Loucy (cell line): ENCODE measurements around the gene TGM2.

Experiments used
- H2AFZ ChIP-seq: fragments of 200-600 bp; sonication (generic); 2 replicates; pipeline ENCODE4 v1.6.0; 2016; ENCODE audit warnings: antibody characterized with exemption, mild to moderate bottlenecking, low read length, moderate library complexity
- H3F3A ChIP-seq: fragments of 200-600 bp; 2 replicates; pipeline ENCODE4 v1.6.0; 2016; ENCODE audit warnings: antibody characterized with exemption, low read depth, mild to moderate bottlenecking
- H3K27me3 ChIP-seq: fragments of 200-600 bp; sonication (generic); 2 replicates; pipeline ENCODE4 v1.6.1; 2014; ENCODE audit warnings: low read length, mild to moderate bottlenecking; ENCODE audit not compliant: insufficient read depth, poor library complexity, severe bottlenecking
- H3K36me3 ChIP-seq: fragments of 200-600 bp; sonication (generic); 2 replicates; pipeline ENCODE4 v1.6.1; 2016; ENCODE audit warnings: low read length; ENCODE audit not compliant: insufficient read depth
- H3K4me1 ChIP-seq: fragments of 200-600 bp; sonication (generic); 2 replicates; pipeline ENCODE4 v1.5.1; 2014; ENCODE audit warnings: low read length, mild to moderate bottlenecking; ENCODE audit not compliant: insufficient read depth, poor library complexity, severe bottlenecking
- H3K4me2 ChIP-seq: fragments of 200-600 bp; sonication (generic); 2 replicates; pipeline ENCODE4 v1.6.0; 2014; ENCODE audit warnings: antibody characterized with exemption, low read length, low read depth, mild to moderate bottlenecking; ENCODE audit not compliant: poor library complexity, severe bottlenecking
- H3K4me3 ChIP-seq: fragments of 200-600 bp; sonication (generic); 2 replicates; pipeline ENCODE4 v1.5.1; 2014; ENCODE audit warnings: low read length, mild to moderate bottlenecking, mixed read lengths; ENCODE audit not compliant: poor library complexity, severe bottlenecking
- H3K79me2 ChIP-seq: fragments of 200-600 bp; sonication (generic); 2 replicates; pipeline ENCODE4 v1.6.1; 2014; ENCODE audit warnings: low read length; ENCODE audit not compliant: insufficient read depth
- H3K9ac ChIP-seq: fragments of 200-600 bp; sonication (generic); 2 replicates; pipeline ENCODE4 v1.6.0; 2014; ENCODE audit warnings: mild to moderate bottlenecking, low read depth, low read length, moderate library complexity; ENCODE audit not compliant: poor library complexity, severe bottlenecking
- H3K9me2 ChIP-seq: fragments of 200-600 bp; sonication (generic); replicated peaks from 2 replicates; pipeline ENCODE4 v1.6.1; 2016; ENCODE audit warnings: low read depth, low read length, mixed read lengths
- H3K9me3 ChIP-seq: fragments of 200-600 bp; sonication (generic); 2 replicates; pipeline ENCODE4 v1.6.1; 2014; ENCODE audit warnings: mild to moderate bottlenecking, antibody characterized with exemption, low read length, low read depth; ENCODE audit not compliant: insufficient read depth
- H4K20me1 ChIP-seq: fragments of 200-600 bp; sonication (generic); 2 replicates; pipeline ENCODE4 v1.6.0; 2014; ENCODE audit warnings: antibody characterized with exemption, low read length, mild to moderate bottlenecking; ENCODE audit not compliant: insufficient read depth, poor library complexity, severe bottlenecking
- CTCF ChIP-seq: fragments of 200-600 bp; sonication (generic); conservative IDR thresholded peaks from 2 replicates; pipeline ENCODE4 v1.5.1; 2014; ENCODE audit warnings: mild to moderate bottlenecking, antibody characterized with exemption, low read length
- EZH2phosphoT487 ChIP-seq: fragments of 200-600 bp; IDR thresholded peaks from 2 replicates; pipeline ENCODE4 v1.6.1; 2018; ENCODE audit warnings: antibody characterized with exemption, mild to moderate bottlenecking, moderate library complexity, borderline replicate concordance

TGM2 gene

GRCh38 chr20:38126146-38126921, 38.7 kb downstream of the TGM2 start:
- peaks cover 5% of the 10 kb centered on the region for H3K4me1 ChIP-seq
- H3K79me2 ChIP-seq = no peaks in the 10 kb centered on the region
- no peak overlapping the region for H2AFZ ChIP-seq
- no peaks in the 10 kb centered on the region for H3K9me2 ChIP-seq
- no peak overlapping the region for H3K4me3 ChIP-seq
- no peak overlapping the region for H3K4me2 ChIP-seq
- no peaks in the 10 kb centered on the region for H3F3A ChIP-seq
- H3K36me3 ChIP-seq = no peaks in the 10 kb centered on the region
- TF ChIP-seq EZH2phosphoT487 = no peak
- TF ChIP-seq CTCF = no peak
- H3K27me3 ChIP-seq = no peaks in the 10 kb centered on the region
- no peak overlapping the region for H3K9ac ChIP-seq
- H3K9me3 ChIP-seq = no peaks in the 10 kb centered on the region
- no peaks in the 10 kb centered on the region for H4K20me1 ChIP-seq

- no peak overlapping the region for H2AFZ ChIP-seq
- H3K9me2 ChIP-seq = no peaks in the 10 kb centered on the region
- H3K9me3 ChIP-seq = no peaks in the 10 kb centered on the region
- no peak overlapping the region for H3K9ac ChIP-seq
- H3K4me3 ChIP-seq = no peak overlapping the region
- H3F3A ChIP-seq = no peaks in the 10 kb centered on the region
- peaks cover 5% of the 10 kb centered on the region for H3K4me1 ChIP-seq
- no peaks in the 10 kb centered on the region for H3K79me2 ChIP-seq
- no peaks in the 10 kb centered on the region for H3K36me3 ChIP-seq
- H3K27me3 ChIP-seq = no peaks in the 10 kb centered on the region
- TF ChIP-seq EZH2phosphoT487 (no peak), CTCF (no peak)
- no peaks in the 10 kb centered on the region for H4K20me1 ChIP-seq
- H3K4me2 ChIP-seq = no peak overlapping the region
Observed at GRCh38 chr20:38125157-38126056, 39.7 kb downstream of the TGM2 start.

GRCh38 chr20:38123021-38123587, 42.0 kb downstream of the TGM2 start:
- Histone ChIP-seq H3K79me2 (no peaks in the 10 kb centered on the region), H4K20me1 (no peaks in the 10 kb centered on the region), H3F3A (no peaks in the 10 kb centered on the region), H2AFZ (no peak overlapping the region), H3K4me1 (peaks cover under 1% of the 10 kb centered on the region), H3K27me3 (no peaks in the 10 kb centered on the region), H3K9ac (no peak overlapping the region), H3K4me3 (no peak overlapping the region), H3K36me3 (no peaks in the 10 kb centered on the region), H3K9me2 (no peaks in the 10 kb centered on the region), H3K9me3 (no peaks in the 10 kb centered on the region), H3K4me2 (no peak overlapping the region)
- TF ChIP-seq EZH2phosphoT487 = no peak
- no peak for TF ChIP-seq CTCF
